ENCODE results near the gene TEAD4.

TEAD4 gene

GRCh38 chr12:3000548-3001275 is 41.5 kb downstream of the TEAD4 start:
- FAIRE-seq, result no peak
- no peak for DNase-seq (ENCODE audit: low spot score)

GRCh38 chr12:3002646-3003045 is 43.4 kb downstream of the TEAD4 start:
- no peak for FAIRE-seq
- no peak for DNase-seq (ENCODE audit: low spot score)

GRCh38 chr12:3003357-3003992 is 44.3 kb downstream of the TEAD4 start:
- FAIRE-seq, result no peak

GRCh38 chr12:3004655-3005565 is 45.7 kb downstream of the TEAD4 start:
- FAIRE-seq, result no peak
- DNase-seq (ENCODE audit: low spot score), result no peak

More at GRCh38 chr12:3003357-3003992, 44.3 kb downstream of the TEAD4 start:
- no peak for DNase-seq (ENCODE audit: low spot score)

- DNase-seq (ENCODE audit: low spot score), result no peak
Observed at GRCh38 chr12:3005736-3006135, 46.5 kb downstream of the TEAD4 start.

GRCh38 chr12:3009780-3010179 is 50.6 kb downstream of the TEAD4 start:
- FAIRE-seq, result no peak
- DNase-seq (ENCODE audit: low spot score), result no peak

More at GRCh38 chr12:3005736-3006135, 46.5 kb downstream of the TEAD4 start:
- no peak for FAIRE-seq

- DNase-seq (ENCODE audit: low spot score) (no peak), FAIRE-seq (no peak)
Observed at GRCh38 chr12:3010214-3010930, 51.2 kb downstream of the TEAD4 start.

GRCh38 chr12:3012786-3013185 is 53.6 kb downstream of the TEAD4 start:
- DNase-seq (ENCODE audit: low spot score), result no peak
- no peak for FAIRE-seq

- DNase-seq (ENCODE audit: low spot score) (no peak), FAIRE-seq (no peak)
Observed at GRCh38 chr12:3014641-3015040, 55.4 kb downstream of the TEAD4 start.

- no peak for FAIRE-seq
Observed at GRCh38 chr12:3015356-3015755, 56.2 kb downstream of the TEAD4 start.

GRCh38 chr12:3016191-3016590 is 57.0 kb downstream of the TEAD4 start:
- FAIRE-seq, result no peak
- DNase-seq (ENCODE audit: low spot score), result no peak

More at GRCh38 chr12:3015356-3015755, 56.2 kb downstream of the TEAD4 start:
- no peak for DNase-seq (ENCODE audit: low spot score)

- FAIRE-seq, result no peak
Observed at GRCh38 chr12:3017281-3017680, 58.1 kb downstream of the TEAD4 start.

GRCh38 chr12:3018284-3019004 is 59.2 kb downstream of the TEAD4 start:
- no peak for DNase-seq (ENCODE audit: low spot score)
- FAIRE-seq, result no peak

More at GRCh38 chr12:3017281-3017680, 58.1 kb downstream of the TEAD4 start:
- no peak for DNase-seq (ENCODE audit: low spot score)

GRCh38 chr12:3019005-3019680 is 59.9 kb downstream of the TEAD4 start:
- FAIRE-seq (no peak), DNase-seq (ENCODE audit: low spot score) (no peak)

- no peak for FAIRE-seq
- no peak for DNase-seq (ENCODE audit: low spot score)
Observed at GRCh38 chr12:3020399-3020798, 61.2 kb downstream of the TEAD4 start.

- FAIRE-seq, result no peak
- no peak for DNase-seq (ENCODE audit: low spot score)
Observed at GRCh38 chr12:3020850-3021435, 61.7 kb downstream of the TEAD4 start.

- DNase-seq (ENCODE audit: low spot score) (no peak), FAIRE-seq (no peak)
Observed at GRCh38 chr12:3022411-3022810, 63.2 kb downstream of the TEAD4 start.

- DNase-seq (ENCODE audit: low spot score), result no peak
- no peak for FAIRE-seq
Observed at GRCh38 chr12:3022961-3023360, 63.8 kb downstream of the TEAD4 start.

GRCh38 chr12:3028108-3028507 is 68.9 kb downstream of the TEAD4 start:
- no peak for DNase-seq (ENCODE audit: low spot score)
- no peak for FAIRE-seq
